K562 (cell line): ENCODE measurements around the gene POLR2H. TPM values are rescaled to one million over a fixed set of nuclear protein-coding genes. Genes with fewer than 3 reads are reported as not detected.
A peak's percentile ranks its signal among the peaks of the same experiment; 100 is the strongest.

ENCODE experiments used
- ATAC-seq: fragments of 200-7000 bp; cut with Tn5 transposase; 3 replicates; pipeline ENCODE4 v1.9.1; 2020; ENCODE audit warnings: moderate library complexity
- BruUV-seq: library from RNA; stranded (reverse); fragments of 400-500 nt; replicated peaks from 2 replicates; lab custom pipeline; 2021; lab: Mats Ljungman, UMichigan
- CTCF ChIA-PET: fragments of 300-600 bp; formaldehyde crosslinking; extraction: SDS; loops from one replicate; lab custom pipeline; 2021; ENCODE audit warnings: low intra/inter-chr PET ratio; lab: Yijun Ruan, JAX
- POLR2A ChIA-PET: fragments of 300-600, 350-650 bp; sonication (Branson Sonifier 250); formaldehyde crosslinking; extraction: SDS; loops from one replicate; lab custom pipeline; 2021; ENCODE audit warnings: antibody characterized with exemption, inconsistent platforms; lab: Yijun Ruan, JAX
- DNase-seq, 4 experiments: peaks; one replicate each; pipeline versions ENCODE4 v3.0.0 to v3.0.0-alpha.2; 2011 to 2018; ENCODE audit warnings: low spot score in 3 of 4, mixed read lengths in 3 of 4; ENCODE audit errors: extremely low read depth in 1 of 4
- FAIRE-seq: peaks from 2 replicates; lab custom pipeline; 2011; peaks lifted over from hg19 to GRCh38; lab: Jason Lieb, UNC
- H2AFZ ChIP-seq: 2 replicates; pipeline ENCODE4 v1.6.0; 2011; ENCODE audit warnings: low read depth, low read length, control low read depth, inconsistent platforms
- H3K27ac ChIP-seq: fragments of 200-600 bp; 3 replicates; pipeline ENCODE4 v1.8.0; 2011; ENCODE audit warnings: low read depth, mild to moderate bottlenecking, control low read depth, inconsistent platforms, low read length, moderate library complexity, mixed read lengths; ENCODE audit errors: extremely low read depth
- H3K27me3 ChIP-seq, 2 experiments: fragments of 300-600 bp in 1 of 2; 2 replicates in 1 of 2; 3 replicates in 1 of 2; pipeline versions ENCODE4 v1.6.0 to v1.8.0; 2011; ENCODE audit warnings: inconsistent platforms in 2 of 2, low read length in 2 of 2, mild to moderate bottlenecking in 1 of 2, mixed read lengths in 1 of 2, moderate library complexity in 1 of 2; ENCODE audit not compliant: control insufficient read depth in 2 of 2, insufficient read depth in 2 of 2
- H3K36me3 ChIP-seq: fragments of 300-600 bp; 3 replicates; pipeline ENCODE4 v1.8.0; 2011; ENCODE audit warnings: mild to moderate bottlenecking, low read length, inconsistent platforms; ENCODE audit not compliant: control insufficient read depth, insufficient read depth
- H3K4me1 ChIP-seq, 2 experiments: fragments of 200-600 bp in 1 of 2; replicated peaks in 1 of 2; 2 replicates in 1 of 2; 3 replicates in 1 of 2; pipeline versions ENCODE4 v1.5.1 to v1.8.0; 2011; ENCODE audit warnings: inconsistent platforms in 2 of 2, low read length in 2 of 2, mild to moderate bottlenecking in 1 of 2, mixed read lengths in 1 of 2, moderate library complexity in 1 of 2; ENCODE audit not compliant: control insufficient read depth in 2 of 2, insufficient read depth in 2 of 2
- H3K4me2 ChIP-seq: 2 replicates; pipeline ENCODE4 v1.6.1; 2011; ENCODE audit warnings: low read length, control low read depth, inconsistent platforms, mixed read lengths; ENCODE audit not compliant: insufficient read depth
- H3K4me3 ChIP-seq: fragments of 200-600 bp; sonication (generic), shearing (Covaris generic); 2 replicates; pipeline ENCODE4 v1.5.1; 2016; ENCODE audit warnings: control low read depth, inconsistent platforms
- H3K79me2 ChIP-seq: fragments of 200-600 bp; 3 replicates; pipeline ENCODE4 v1.8.0; 2011; ENCODE audit warnings: low read length, inconsistent platforms; ENCODE audit not compliant: control insufficient read depth, insufficient read depth
- H3K9ac ChIP-seq, 2 experiments: 2 replicates each; pipeline versions ENCODE4 v1.6.0 to v1.6.1; 2011; ENCODE audit warnings: low read depth in 2 of 2, low read length in 2 of 2, control low read depth in 1 of 2, inconsistent platforms in 1 of 2, mild to moderate bottlenecking in 1 of 2, mixed read lengths in 1 of 2; ENCODE audit not compliant: insufficient read depth in 1 of 2
- H3K9me1 ChIP-seq: one replicate; pipeline ENCODE4 v1.6.0; 2011; ENCODE audit warnings: inconsistent platforms, mild to moderate bottlenecking, low read length, moderate library complexity; ENCODE audit not compliant: control insufficient read depth, insufficient read depth
- H3K9me3 ChIP-seq: replicated peaks from 2 replicates; pipeline ENCODE4 v1.5.1; 2011; ENCODE audit warnings: low read depth, low read length, inconsistent platforms; ENCODE audit not compliant: control insufficient read depth, insufficient read depth
- H4K20me1 ChIP-seq: replicated peaks from 2 replicates; pipeline ENCODE4 v1.6.1; 2011; ENCODE audit warnings: low read length, inconsistent platforms, mixed read lengths; ENCODE audit not compliant: control insufficient read depth, insufficient read depth
- ADNP ChIP-seq: fragments of 200-800 bp; sonication (Bioruptor generic); IDR thresholded peaks from 2 replicates; pipeline ENCODE4 v1.6.1; 2016; ENCODE audit warnings: missing genetic modification characterization, missing compliant biosample characterization
- BCOR ChIP-seq: fragments of 450-650 bp; IDR thresholded peaks from 2 replicates; pipeline ENCODE4 v1.6.1; 2016
- CBX5 ChIP-seq: IDR thresholded peaks from 2 replicates; pipeline ENCODE4 v1.6.1; 2014; ENCODE audit warnings: low read depth, borderline replicate concordance
- HDAC2 ChIP-seq: fragments of 450-650 bp; IDR thresholded peaks from 2 replicates; pipeline ENCODE4 v1.6.1; 2016; ENCODE audit warnings: mild to moderate bottlenecking
- KDM1A ChIP-seq, 2 experiments: fragments of 450-650 bp; IDR thresholded peaks; 2 replicates each; pipeline ENCODE4 v1.6.1; 2016; ENCODE audit warnings: mild to moderate bottlenecking in 2 of 2
- KDM5B ChIP-seq: fragments of 200-600 bp; sonication (generic); IDR thresholded peaks from 2 replicates; pipeline ENCODE4 v1.6.1; 2012; ENCODE audit warnings: low read depth, mild to moderate bottlenecking, moderate library complexity, low read length, control low read depth, inconsistent platforms; ENCODE audit not compliant: insufficient replicate concordance
- RBM25 ChIP-seq: fragments of 200-400 bp; formaldehyde crosslinking; IDR thresholded peaks from 2 replicates; pipeline ENCODE4 v1.6.1; 2018; ENCODE audit warnings: low read length, low read depth, moderate library complexity; ENCODE audit not compliant: severe bottlenecking
- RCOR1 ChIP-seq, 2 experiments: IDR thresholded peaks; 2 replicates each; pipeline ENCODE4 v1.6.1; 2012; ENCODE audit warnings: low read depth in 2 of 2, low read length in 2 of 2, borderline replicate concordance in 1 of 2, improper control_type of control experiment in 1 of 2
- SMAD3 ChIP-seq: fragments of 450-650 bp; formaldehyde crosslinking; conservative IDR thresholded peaks from 2 replicates; pipeline ENCODE4 v1.4.0; 2020; ENCODE audit warnings: mild to moderate bottlenecking
- SMARCA5 ChIP-seq: fragments of 450-650 bp; IDR thresholded peaks from 2 replicates; pipeline ENCODE4 v1.6.1; 2016
- SRSF7 ChIP-seq: fragments of 200-400 bp; formaldehyde crosslinking; optimal IDR thresholded peaks from 2 replicates; pipeline ENCODE3; 2017; ENCODE audit warnings: mild to moderate bottlenecking, low read depth, low read length
- ZFP36 ChIP-seq: fragments of 150-350 bp; IDR thresholded peaks from 2 replicates; pipeline ENCODE4 v1.6.1; 2018; ENCODE audit warnings: low read length, low read depth; ENCODE audit not compliant: partially characterized antibody
- WGBS: fragments of 100-300 bp; shearing (Covaris generic); methylation state at CpG from one replicate; pipeline ENCODE4 v1.1.6; 2016; ENCODE audit warnings: low coverage, mixed read lengths; ENCODE audit not compliant: insufficient coverage; ENCODE audit errors: missing lambda C conversion rate; 5-methylcytosine and 5-hydroxymethylcytosine counted together
- in situ Hi-C: fragments of 300-500 bp; cut with MboI; formaldehyde crosslinking; loops from 4 replicates; pipeline ENCODE4 v1.15.0; 2018; ENCODE audit warnings: inconsistent platforms, mixed read lengths
- intact Hi-C: fragments of 100-400 bp; cut with micrococcal nuclease; formaldehyde crosslinking; loops from 2 replicates; pipeline ENCODE4 v1.14.2; 2022
- polyA plus RNA-seq, 8 experiments: library from polyadenylated mRNA; depleted of rRNA in 4 of 8; stranded (reverse) in 5 of 8; unstranded in 3 of 8; fragments of >200 nt; fragmentation: Nextera tagmentation in 2 of 8; fragmentation: Illumina TruSeq in 1 of 8; extraction: Ambion mirVana in 2 of 8; extraction: Trizol in 1 of 8; gene quantifications; 2 replicates each; pipeline versions ENCODE4 v1.2.1 to v1.2.3, GENCODE V29; 2011 to 2014; ENCODE audit warnings: inconsistent platforms in 1 of 8, missing spikeins in 1 of 8
- total RNA-seq, 7 experiments: library from RNA; depleted of rRNA in 6 of 7; stranded (reverse); fragments of >200 nt in 6 of 7; fragmentation: Illumina TruSeq in 2 of 7; extraction: Trizol in 2 of 7; gene quantifications; 2 replicates each; pipeline versions ENCODE4 v1.2.1 to v1.2.3, GENCODE V29; 2011 to 2021; ENCODE audit warnings: low replicate concordance in 1 of 7
- TF ChIP-seq, protein P1 (sequence below): fragments of 450-650 bp; IDR thresholded peaks from 2 replicates; pipeline ENCODE4 v1.6.1; 2018; ENCODE audit not compliant: partially characterized antibody
- TF ChIP-seq, protein P2 (sequence below): sonication (generic); formaldehyde crosslinking; IDR thresholded peaks from 2 replicates; pipeline ENCODE4 v1.8.1; 2023; ENCODE audit warnings: mild to moderate bottlenecking, missing genetic modification reagents

Gene POLR2H
- total and polyA plus RNA-seq, 9 of the 15 experiments (the other 6 are each of a cell fraction or from before 2014, with no cell fraction given) = 128 to 512 (median 220) TPM

DNA sequence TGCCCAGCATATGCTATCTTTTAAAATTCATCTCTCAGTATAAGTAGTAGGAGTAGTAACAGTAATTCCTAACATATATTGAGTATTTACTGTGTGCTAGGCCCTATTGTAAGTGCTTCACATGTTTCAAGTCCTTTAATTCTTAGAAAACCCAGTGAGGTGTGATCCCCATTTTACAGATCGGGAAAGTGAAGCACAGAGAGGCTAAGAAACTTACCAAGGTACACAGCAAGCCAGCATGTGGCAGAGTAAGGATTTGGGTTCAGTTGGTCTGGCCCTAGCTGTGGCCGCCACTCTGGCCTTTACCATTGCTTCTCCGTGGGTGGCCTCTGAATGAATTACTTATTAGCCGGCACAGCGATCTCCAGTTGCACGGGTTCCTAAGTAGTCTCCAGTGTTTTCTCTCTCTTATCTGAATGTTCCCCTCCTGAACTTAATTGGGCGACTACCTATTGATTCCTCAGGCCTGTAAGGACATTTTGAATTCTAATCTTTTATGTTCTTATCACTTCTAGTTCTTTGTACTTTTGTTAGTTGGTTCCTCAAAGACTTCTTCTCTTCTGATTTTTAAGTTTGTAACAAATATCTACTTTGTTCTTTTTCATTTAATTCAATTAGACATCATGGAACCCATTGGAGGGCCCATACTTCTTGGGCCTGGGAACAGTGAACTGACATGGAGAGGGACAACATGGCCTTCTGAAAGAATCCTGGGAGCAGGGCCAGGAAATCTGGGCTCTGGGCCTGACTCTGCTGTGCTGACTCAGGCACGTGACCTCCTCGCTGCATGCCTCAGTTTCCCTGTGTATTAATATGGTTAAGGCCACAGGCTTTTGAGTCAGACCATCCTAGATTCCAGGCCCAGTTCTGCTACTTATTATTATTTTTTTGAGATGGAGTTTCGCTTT, 11.7 kb upstream of the POLR2H start (continued):
- TF ChIP-seq, protein P1, sequence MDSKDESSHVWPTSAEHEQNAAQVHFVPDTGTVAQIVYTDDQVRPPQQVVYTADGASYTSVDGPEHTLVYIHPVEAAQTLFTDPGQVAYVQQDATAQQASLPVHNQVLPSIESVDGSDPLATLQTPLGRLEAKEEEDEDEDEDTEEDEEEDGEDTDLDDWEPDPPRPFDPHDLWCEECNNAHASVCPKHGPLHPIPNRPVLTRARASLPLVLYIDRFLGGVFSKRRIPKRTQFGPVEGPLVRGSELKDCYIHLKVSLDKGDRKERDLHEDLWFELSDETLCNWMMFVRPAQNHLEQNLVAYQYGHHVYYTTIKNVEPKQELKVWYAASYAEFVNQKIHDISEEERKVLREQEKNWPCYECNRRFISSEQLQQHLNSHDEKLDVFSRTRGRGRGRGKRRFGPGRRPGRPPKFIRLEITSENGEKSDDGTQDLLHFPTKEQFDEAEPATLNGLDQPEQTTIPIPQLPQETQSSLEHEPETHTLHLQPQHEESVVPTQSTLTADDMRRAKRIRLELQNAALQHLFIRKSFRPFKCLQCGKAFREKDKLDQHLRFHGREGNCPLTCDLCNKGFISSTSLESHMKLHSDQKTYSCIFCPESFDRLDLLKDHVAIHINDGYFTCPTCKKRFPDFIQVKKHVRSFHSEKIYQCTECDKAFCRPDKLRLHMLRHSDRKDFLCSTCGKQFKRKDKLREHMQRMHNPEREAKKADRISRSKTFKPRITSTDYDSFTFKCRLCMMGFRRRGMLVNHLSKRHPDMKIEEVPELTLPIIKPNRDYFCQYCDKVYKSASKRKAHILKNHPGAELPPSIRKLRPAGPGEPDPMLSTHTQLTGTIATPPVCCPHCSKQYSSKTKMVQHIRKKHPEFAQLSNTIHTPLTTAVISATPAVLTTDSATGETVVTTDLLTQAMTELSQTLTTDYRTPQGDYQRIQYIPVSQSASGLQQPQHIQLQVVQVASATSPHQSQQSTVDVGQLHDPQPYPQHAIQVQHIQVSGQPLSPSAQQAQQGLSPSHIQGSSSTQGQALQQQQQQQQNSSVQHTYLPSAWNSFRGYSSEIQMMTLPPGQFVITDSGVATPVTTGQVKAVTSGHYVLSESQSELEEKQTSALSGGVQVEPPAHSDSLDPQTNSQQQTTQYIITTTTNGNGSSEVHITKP = peak; percentile 41
- TF ChIP-seq SRSF7 = no peak

DNA sequence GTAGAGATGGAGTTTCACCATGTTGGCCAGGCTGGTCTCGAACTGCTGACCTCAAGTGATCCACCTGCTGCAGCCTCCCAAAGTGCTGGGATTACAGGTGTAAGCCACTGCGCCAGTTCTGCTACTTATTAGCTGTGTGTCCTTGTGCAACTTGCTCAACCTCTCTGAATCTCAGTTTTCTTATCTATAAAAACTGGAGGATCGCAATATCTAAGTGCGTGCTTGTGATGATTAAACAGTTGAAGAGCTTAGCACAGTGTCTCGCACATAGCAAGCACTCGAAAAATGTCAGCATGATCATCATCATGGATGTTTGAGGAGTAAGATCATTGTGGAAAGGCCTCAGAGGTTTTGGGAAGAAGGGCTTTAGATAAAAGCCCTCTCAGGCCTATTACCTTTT, 10.9 kb upstream of the POLR2H start:
- H3K4me2 ChIP-seq = no peak overlapping the region
- no peaks in the 10 kb centered on the region for H3K27me3 ChIP-seq
- no peak overlapping the region for H3K4me3 ChIP-seq
- DNase-seq = no peak
- H3K9ac ChIP-seq = no peak overlapping the region
- peaks cover 56 to 78% of the 10 kb centered on the region in 2 experiments for H3K4me1 ChIP-seq
- BruUV-seq = no TSS peak
- H4K20me1 ChIP-seq = no peaks in the 10 kb centered on the region
- no peak for ATAC-seq
- peaks cover 6% of the 10 kb centered on the region for H3K9me1 ChIP-seq
- in situ Hi-C loops (no loop called here), intact Hi-C loops (no loop called here)
- no peak overlapping the region for H3K27ac ChIP-seq
- H3K79me2 ChIP-seq = peaks cover 8% of the 10 kb centered on the region; the same call in 2 of the 3 replicates
- no peaks in the 10 kb centered on the region for H3K9me3 ChIP-seq
- ChIA-PET CTCF (no interaction called here), POLR2A (interaction anchor here (1.5 to 2.0 kb wide), 2 partner anchors 8 to 21 kb away, joined by 5 to 6 read pairs; no protein-coding TSS in a partner anchor)
- WGBS = 90% methylated on average over 6 of the region's 6 CpGs
- no peak overlapping the region for H2AFZ ChIP-seq
- FAIRE-seq = no peak
- peaks cover 68% of the 10 kb centered on the region; the same call in 2 of the 3 replicates for H3K36me3 ChIP-seq
- TF ChIP-seq KDM5B (no peak), BCOR (peak; percentile 97), ADNP (tag) (0 out of 2 replicates have a peak, but pooled peaks have one; percentile 36), RCOR1 (IDR thresholded peaks at IDR 0.05; ENCODE audit: borderline replicate concordance in 1 of 2, low read depth in 2 of 2, low read length in 2 of 2) (0 out of 4 replicates have a peak, but pooled peaks of 1 of the 2 experiments have one; percentile 23), KDM1A (IDR thresholded peaks at IDR 0.05) (peak in 1 of 2 experiments; percentile 86; a peak in 3 of 4 replicates), ZFP36 (peak; percentile 70), SMAD3 (CRISPR knock-in tag) (no peak), HDAC2 (peak; percentile 49; the same call in 1 of the 2 replicates), CBX5 (no peak), RBM25 (peak; percentile 78), SMARCA5 (peak; percentile 86)
- TF ChIP-seq, protein P2, sequence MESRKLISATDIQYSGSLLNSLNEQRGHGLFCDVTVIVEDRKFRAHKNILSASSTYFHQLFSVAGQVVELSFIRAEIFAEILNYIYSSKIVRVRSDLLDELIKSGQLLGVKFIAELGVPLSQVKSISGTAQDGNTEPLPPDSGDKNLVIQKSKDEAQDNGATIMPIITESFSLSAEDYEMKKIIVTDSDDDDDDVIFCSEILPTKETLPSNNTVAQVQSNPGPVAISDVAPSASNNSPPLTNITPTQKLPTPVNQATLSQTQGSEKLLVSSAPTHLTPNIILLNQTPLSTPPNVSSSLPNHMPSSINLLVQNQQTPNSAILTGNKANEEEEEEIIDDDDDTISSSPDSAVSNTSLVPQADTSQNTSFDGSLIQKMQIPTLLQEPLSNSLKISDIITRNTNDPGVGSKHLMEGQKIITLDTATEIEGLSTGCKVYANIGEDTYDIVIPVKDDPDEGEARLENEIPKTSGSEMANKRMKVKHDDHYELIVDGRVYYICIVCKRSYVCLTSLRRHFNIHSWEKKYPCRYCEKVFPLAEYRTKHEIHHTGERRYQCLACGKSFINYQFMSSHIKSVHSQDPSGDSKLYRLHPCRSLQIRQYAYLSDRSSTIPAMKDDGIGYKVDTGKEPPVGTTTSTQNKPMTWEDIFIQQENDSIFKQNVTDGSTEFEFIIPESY = 0 out of 2 replicates have a peak, but pooled peaks have one; percentile 18
